Left renal cortex interstitium (tissue), 4 donors: ENCODE results near the gene ARHGAP5. TPM values are rescaled to one million over a fixed set of nuclear protein-coding genes. Genes with fewer than 3 reads are reported as not detected.

Experiments
- DNase-seq, 4 donors: peaks; one replicate each; pipeline ENCODE4 v3.0.0-alpha.2; 2013; ENCODE audit warnings: low read depth in 4 of 4, low spot score in 2 of 4, missing footprints in 1 of 4
- polyA plus RNA-seq, 4 donors: library from polyadenylated mRNA; unstranded; fragments of 120-200 nt; gene quantifications; one replicate each; pipeline ENCODE4 v1.2.1, GENCODE V29; 2013; ENCODE audit not compliant: insufficient read length in 4 of 4

Gene ARHGAP5
- 100 to 1,000 TPM in 3 of 4 donors, 10 to 100 TPM in 1; 96.1 to 114 (median 109) TPM for polyA plus RNA-seq

GRCh38 chr14:32077081-32078022 is at the start of gene ARHGAP5:
TSS of gene ARHGAP5 (plus strand) at chr14:32077304. CDS start at chr14:32090670, 13,366 bp downstream.
- DNase-seq: peak; percentile 34 to 60 (median 46)

GRCh38 chr14:32028599-32028998 is 48.5 kb upstream of the ARHGAP5 start:
- no peak for DNase-seq

- no peak for DNase-seq
Measured at GRCh38 chr14:32033543-32033942, 43.6 kb upstream of the ARHGAP5 start.

- DNase-seq: no peak
Measured at GRCh38 chr14:32038876-32039275, 38.2 kb upstream of the ARHGAP5 start.

- no peak for DNase-seq
Measured at GRCh38 chr14:32039401-32040030, 37.6 kb upstream of the ARHGAP5 start.

- DNase-seq: no peak
Measured at GRCh38 chr14:32043624-32044023, 33.5 kb upstream of the ARHGAP5 start.

GRCh38 chr14:32044454-32044853 is 32.6 kb upstream of the ARHGAP5 start:
- no peak for DNase-seq

- no peak for DNase-seq
Measured at GRCh38 chr14:32047791-32048190, 29.3 kb upstream of the ARHGAP5 start.

- DNase-seq: no peak
Measured at GRCh38 chr14:32049361-32050088, 27.6 kb upstream of the ARHGAP5 start.

- DNase-seq: no peak
Measured at GRCh38 chr14:32050878-32051277, 26.2 kb upstream of the ARHGAP5 start.

- DNase-seq: no peak
Measured at GRCh38 chr14:32054536-32054935, 22.6 kb upstream of the ARHGAP5 start.

GRCh38 chr14:32055175-32055574 is 21.9 kb upstream of the ARHGAP5 start:
- DNase-seq: no peak

GRCh38 chr14:32059702-32060101 is 17.4 kb upstream of the ARHGAP5 start:
- DNase-seq: no peak

GRCh38 chr14:32064931-32065330 is 12.2 kb upstream of the ARHGAP5 start:
- no peak for DNase-seq

GRCh38 chr14:32068708-32069107 is 8.4 kb upstream of the ARHGAP5 start:
- no peak for DNase-seq

GRCh38 chr14:32070282-32070681 is 6.8 kb upstream of the ARHGAP5 start:
- DNase-seq: no peak

- DNase-seq: no peak
Measured at GRCh38 chr14:32072676-32073075, 4.4 kb upstream of the ARHGAP5 start.

- DNase-seq: peak; percentile 24 to 65 (median 42)
Measured at GRCh38 chr14:32073537-32074189, 3.4 kb upstream of the ARHGAP5 start.

GRCh38 chr14:32074887-32075572 is 2.1 kb upstream of the ARHGAP5 start:
- DNase-seq: no peak
